OCI-LY1 (cell line): ENCODE measurements around the gene LYPD1.
"Not testable (repeated sequence)": the region's sequence is repeated elsewhere in the genome, so short reads cannot be mapped to it uniquely, and the experiment has no call there.

ENCODE experiments used
- H2AFZ ChIP-seq: fragments of 200-600 bp; sonication (generic), shearing (Covaris generic); 2 replicates; pipeline ENCODE4 v1.6.0; 2014; ENCODE audit warnings: antibody characterized with exemption, mild to moderate bottlenecking, low read length
- H3F3A ChIP-seq: fragments of 200-600 bp; sonication (generic), shearing (Covaris generic); 2 replicates; pipeline ENCODE4 v1.6.0; 2014; ENCODE audit warnings: mild to moderate bottlenecking, antibody characterized with exemption, low read length, moderate library complexity; ENCODE audit not compliant: insufficient read depth
- H3K27ac ChIP-seq: fragments of 200-600 bp; sonication (generic); 2 replicates; pipeline ENCODE4 v1.5.1; 2014; ENCODE audit warnings: low read length, mixed run types, mild to moderate bottlenecking, low read depth; ENCODE audit not compliant: poor library complexity, severe bottlenecking
- H3K27me3 ChIP-seq: fragments of 200-600 bp; sonication (generic); 2 replicates; pipeline ENCODE4 v1.6.0; 2014; ENCODE audit warnings: antibody characterized with exemption, mild to moderate bottlenecking, low read length, moderate library complexity; ENCODE audit not compliant: insufficient read depth
- H3K36me3 ChIP-seq: fragments of 200-600 bp; sonication (generic); 2 replicates; pipeline ENCODE4 v1.6.1; 2014; ENCODE audit warnings: mild to moderate bottlenecking, antibody characterized with exemption, low read length, moderate library complexity, mixed read lengths; ENCODE audit not compliant: insufficient read depth
- H3K4me1 ChIP-seq: fragments of 200-600 bp; sonication (generic); 2 replicates; pipeline ENCODE4 v1.5.1; 2014; ENCODE audit warnings: mild to moderate bottlenecking, low read length, moderate library complexity; ENCODE audit not compliant: insufficient read depth, severe bottlenecking
- H3K4me2 ChIP-seq: fragments of 200-600 bp; sonication (generic), shearing (Covaris generic); 2 replicates; pipeline ENCODE4 v1.6.1; 2014; ENCODE audit warnings: low read length
- H3K4me3 ChIP-seq: fragments of 200-600 bp; sonication (generic); 2 replicates; pipeline ENCODE4 v1.5.1; 2014; ENCODE audit warnings: low read length, low read depth, mild to moderate bottlenecking, mixed read lengths; ENCODE audit not compliant: poor library complexity, severe bottlenecking
- H3K79me2 ChIP-seq: fragments of 200-600 bp; shearing (Covaris generic); 2 replicates; pipeline ENCODE4 v1.6.1; 2016; ENCODE audit warnings: mixed run types, low read length, mixed read lengths; ENCODE audit not compliant: insufficient read depth
- H3K9ac ChIP-seq: fragments of 200-600 bp; sonication (generic), shearing (Covaris generic); 2 replicates; pipeline ENCODE4 v1.6.1; 2014; ENCODE audit warnings: mild to moderate bottlenecking, low read length, mixed read lengths
- H3K9me2 ChIP-seq: fragments of 200-600 bp; sonication (generic), shearing (Covaris generic); 2 replicates; pipeline ENCODE4 v1.6.1; 2014; ENCODE audit warnings: low read depth, mild to moderate bottlenecking, low read length, mixed read lengths
- H3K9me3 ChIP-seq: fragments of 200-600 bp; shearing (Covaris generic); 2 replicates; pipeline ENCODE4 v1.6.1; 2014; ENCODE audit warnings: low read length, mixed read lengths
- H4K20me1 ChIP-seq: fragments of 200-600 bp; sonication (generic), shearing (Covaris generic); 2 replicates; pipeline ENCODE4 v1.6.0; 2016; ENCODE audit warnings: mild to moderate bottlenecking, low read length; ENCODE audit not compliant: insufficient read depth
- CTCF ChIP-seq: fragments of 200-600 bp; sonication (generic), shearing (Covaris generic); IDR thresholded peaks from 2 replicates; pipeline ENCODE4 v1.5.1; 2017; ENCODE audit warnings: mild to moderate bottlenecking, antibody characterized with exemption, low read length, moderate library complexity, mixed read lengths
- EZH2 ChIP-seq: fragments of 200-600 bp; sonication (generic), shearing (Covaris generic); IDR thresholded peaks from 2 replicates; pipeline ENCODE4 v1.8.0; 2017; ENCODE audit warnings: borderline replicate concordance, mixed run types, mild to moderate bottlenecking, antibody characterized with exemption, low read length, moderate library complexity, mixed read lengths

LYPD1 gene

DNA sequence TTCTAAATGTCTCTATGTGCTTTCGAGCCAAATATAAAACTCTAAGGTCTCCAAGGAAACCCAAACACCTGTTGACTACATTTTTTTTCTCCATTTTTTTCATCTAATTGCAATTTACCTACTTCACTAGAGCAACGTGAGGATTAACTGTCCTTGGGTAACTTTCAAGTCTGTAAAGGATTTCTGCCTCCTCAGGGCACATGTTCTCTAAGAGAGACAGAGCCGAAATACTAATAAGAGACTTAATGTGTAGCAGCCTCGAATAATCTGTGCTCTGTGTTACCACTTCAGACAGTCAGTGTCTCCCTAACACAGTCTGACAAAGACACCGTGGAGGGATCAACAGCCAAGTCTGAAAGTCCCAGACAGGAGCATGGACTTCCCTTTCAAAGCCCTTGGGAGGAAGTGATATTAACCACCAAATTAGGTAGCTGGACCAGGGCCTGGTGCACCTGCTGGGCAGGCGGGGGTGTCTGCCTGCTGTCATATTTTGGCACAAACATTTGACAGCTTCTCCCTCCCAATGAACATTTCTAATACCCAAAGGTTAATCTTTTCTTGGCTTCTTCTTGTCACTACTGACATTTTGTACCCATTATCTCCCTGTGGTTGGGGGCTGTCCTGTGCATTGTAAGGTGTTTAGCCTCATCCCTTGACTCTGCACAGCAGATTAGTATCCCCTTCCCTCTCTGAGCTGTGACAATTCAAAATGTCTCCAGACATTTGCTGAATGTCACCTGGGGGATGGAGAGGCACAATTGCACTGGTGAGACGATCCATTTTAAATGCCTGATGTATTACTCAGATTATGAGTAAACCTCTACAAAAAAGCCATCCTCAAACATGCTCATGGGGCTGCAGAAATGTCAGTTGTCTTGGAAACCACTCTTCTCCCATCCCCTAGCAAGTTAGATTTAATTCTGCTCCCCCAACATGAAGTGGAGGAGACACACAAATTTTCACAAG, 45.7 kb upstream of the LYPD1 start:
- no peak overlapping the region for H2AFZ ChIP-seq
- H3K4me2 ChIP-seq: peak overlapping the region; percentile 6; the same call in 1 of the 2 replicates
- H3K27me3 ChIP-seq: no peaks in the 10 kb centered on the region
- H3K79me2 ChIP-seq: no peaks in the 10 kb centered on the region
- H3K4me3 ChIP-seq: no peak overlapping the region
- H3F3A ChIP-seq: no peaks in the 10 kb centered on the region
- H3K27ac ChIP-seq: peak overlapping the region; percentile 47
- H3K4me1 ChIP-seq: peaks cover 20% of the 10 kb centered on the region
- no peaks in the 10 kb centered on the region for H4K20me1 ChIP-seq
- no peaks in the 10 kb centered on the region for H3K36me3 ChIP-seq
- H3K9me3 ChIP-seq: no peaks in the 10 kb centered on the region
- TF ChIP-seq CTCF (no peak), EZH2 (no peak)
- no peaks in the 10 kb centered on the region for H3K9me2 ChIP-seq
- no peak overlapping the region for H3K9ac ChIP-seq

DNA sequence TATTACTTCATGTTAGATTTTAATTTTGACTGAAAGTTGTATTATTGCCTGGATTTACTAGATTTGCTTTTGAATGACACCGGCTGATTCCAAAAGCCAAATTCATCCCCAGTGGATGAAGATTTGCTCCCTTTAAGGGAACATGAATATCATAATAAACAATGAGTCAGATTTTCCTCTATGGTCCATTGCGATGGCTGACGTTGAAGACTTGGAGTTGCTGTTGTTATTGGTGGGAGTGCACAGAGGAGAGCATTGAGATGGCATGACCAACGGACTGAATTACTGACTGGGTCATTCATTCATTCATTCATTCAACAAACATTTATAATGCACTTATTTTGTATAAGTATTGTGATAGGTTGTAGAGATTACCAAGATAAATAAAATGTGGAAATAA, 33.4 kb upstream of the LYPD1 start:
- Histone ChIP-seq H3K27me3 (no peaks in the 10 kb centered on the region), H3K9ac (no peak overlapping the region), H4K20me1 (no peaks in the 10 kb centered on the region), H3K9me3 (no peaks in the 10 kb centered on the region), H3K4me3 (no peak overlapping the region), H3K79me2 (no peaks in the 10 kb centered on the region), H3K4me2 (no peak overlapping the region), H3K36me3 (no peaks in the 10 kb centered on the region), H3F3A (no peaks in the 10 kb centered on the region), H3K27ac (no peak overlapping the region), H3K9me2 (no peaks in the 10 kb centered on the region), H3K4me1 (peaks cover 6% of the 10 kb centered on the region), H2AFZ (no peak overlapping the region)
- TF ChIP-seq CTCF (no peak), EZH2 (no peak)

DNA sequence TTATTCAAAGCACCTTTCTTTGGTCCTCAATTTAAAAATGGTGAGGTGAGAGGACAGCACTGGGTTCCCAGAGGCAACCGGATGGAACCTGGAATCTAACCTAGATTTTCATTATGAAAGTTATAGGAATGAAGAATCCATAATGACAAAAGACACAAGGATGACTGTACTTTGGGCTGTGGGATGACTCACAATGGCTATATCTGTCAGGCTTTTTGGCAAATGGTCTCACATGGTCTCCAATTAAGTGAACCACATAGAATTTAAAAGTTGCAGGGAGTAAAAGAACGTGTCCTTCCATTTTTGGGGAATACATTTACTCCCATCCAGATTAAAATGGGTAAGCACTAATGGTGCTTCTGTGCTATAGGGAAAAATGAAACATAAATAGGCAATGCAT, 31.8 kb upstream of the LYPD1 start:
- Histone ChIP-seq H3K9ac (no peak overlapping the region), H3K27ac (no peak overlapping the region), H3K4me1 (peaks cover 17% of the 10 kb centered on the region), H3K4me3 (no peak overlapping the region), H3K27me3 (no peaks in the 10 kb centered on the region), H3K9me3 (no peaks in the 10 kb centered on the region), H3K9me2 (no peaks in the 10 kb centered on the region), H3F3A (no peaks in the 10 kb centered on the region), H3K4me2 (no peak overlapping the region), H3K36me3 (no peaks in the 10 kb centered on the region), H2AFZ (no peak overlapping the region), H4K20me1 (no peaks in the 10 kb centered on the region), H3K79me2 (no peaks in the 10 kb centered on the region)
- no peak for TF ChIP-seq EZH2
- TF ChIP-seq CTCF: no peak

DNA sequence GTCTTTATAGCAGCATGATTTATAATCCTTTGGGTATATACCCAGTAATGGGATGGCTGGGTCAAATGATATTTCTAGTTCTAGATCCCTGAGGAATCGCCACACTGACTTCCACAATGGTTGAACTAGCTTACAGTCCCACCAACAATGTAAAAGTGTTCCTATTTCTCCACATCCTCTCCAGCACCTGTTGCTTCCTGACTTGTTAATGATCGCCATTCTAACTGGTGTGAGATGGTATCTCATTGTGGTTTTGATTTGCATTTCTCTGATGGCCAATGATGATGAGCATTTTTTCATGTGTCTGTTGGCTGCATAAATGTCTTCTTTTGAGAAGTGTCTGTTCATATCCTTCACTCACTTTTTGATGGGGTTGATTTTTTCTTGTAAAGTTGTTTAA, 29.8 kb upstream of the LYPD1 start:
- not testable (repeated sequence) for H3K79me2 ChIP-seq, H3K9me3 ChIP-seq, H3K9ac ChIP-seq, H3K27ac ChIP-seq, H3K9me2 ChIP-seq, H4K20me1 ChIP-seq, H3K4me2 ChIP-seq, H3K36me3 ChIP-seq, H3F3A ChIP-seq, H2AFZ ChIP-seq, H3K4me3 ChIP-seq, H3K27me3 ChIP-seq
- H3K4me1 ChIP-seq: peaks cover 17% of the 10 kb centered on the region

DNA sequence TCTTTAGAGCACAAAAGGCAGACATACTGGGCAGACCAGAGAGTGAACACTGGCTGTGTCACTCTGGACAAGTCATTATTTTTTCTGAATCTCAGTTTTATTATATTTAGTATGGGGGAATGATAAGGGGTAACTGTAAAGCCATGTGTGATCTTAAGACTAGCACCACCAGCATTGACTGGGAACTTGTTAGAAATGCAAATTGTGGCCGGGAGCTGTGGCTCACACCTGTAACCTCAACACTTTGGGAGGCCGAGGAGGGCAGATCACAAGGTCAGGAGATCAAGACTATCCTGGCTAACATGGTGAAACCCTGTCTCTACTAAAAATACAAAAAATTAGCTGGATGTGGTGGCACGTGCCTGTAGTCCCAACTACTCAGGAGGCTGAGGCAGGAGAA, 28.3 kb upstream of the LYPD1 start:
- H4K20me1 ChIP-seq, H3K9ac ChIP-seq, H3K27me3 ChIP-seq, H2AFZ ChIP-seq, H3K9me3 ChIP-seq, H3K79me2 ChIP-seq, H3K36me3 ChIP-seq, H3K9me2 ChIP-seq, H3K4me3 ChIP-seq, H3K4me2 ChIP-seq, H3F3A ChIP-seq: not testable (repeated sequence)
- Histone ChIP-seq H3K4me1 (peaks cover 17% of the 10 kb centered on the region), H3K27ac (peak overlapping the region; percentile 38)
